Stimulated activated naive CD8-positive, alpha-beta T cell treated with anti-CD3 and anti-CD28 coated beads, Interleukin-15, Interleukin-2, amounts not matched to agents 100 ng/mL and 50 ng/mL, for 24 hours (primary cell): ENCODE data around the gene GPR78.

Experiments used
- H3K27ac Mint-ChIP-seq: one replicate; pipeline ENCODE4 v1.8.0; 2021; ENCODE audit warnings: mild to moderate bottlenecking, mixed read lengths
- H3K27me3 Mint-ChIP-seq: one replicate; pipeline ENCODE4 v1.8.0; 2021; ENCODE audit warnings: mixed read lengths
- H3K36me3 Mint-ChIP-seq: one replicate; pipeline ENCODE4 v1.8.0; 2021; ENCODE audit warnings: low read depth, mixed read lengths
- H3K4me1 Mint-ChIP-seq: one replicate; pipeline ENCODE4 v1.8.0; 2021; ENCODE audit warnings: low read depth, mixed read lengths
- H3K4me3 Mint-ChIP-seq: one replicate; pipeline ENCODE4 v1.8.0; 2021; ENCODE audit warnings: mild to moderate bottlenecking, mixed read lengths
- H3K9me3 Mint-ChIP-seq: one replicate; pipeline ENCODE4 v1.8.0; 2021; ENCODE audit warnings: mixed read lengths

GPR78 gene

DNA sequence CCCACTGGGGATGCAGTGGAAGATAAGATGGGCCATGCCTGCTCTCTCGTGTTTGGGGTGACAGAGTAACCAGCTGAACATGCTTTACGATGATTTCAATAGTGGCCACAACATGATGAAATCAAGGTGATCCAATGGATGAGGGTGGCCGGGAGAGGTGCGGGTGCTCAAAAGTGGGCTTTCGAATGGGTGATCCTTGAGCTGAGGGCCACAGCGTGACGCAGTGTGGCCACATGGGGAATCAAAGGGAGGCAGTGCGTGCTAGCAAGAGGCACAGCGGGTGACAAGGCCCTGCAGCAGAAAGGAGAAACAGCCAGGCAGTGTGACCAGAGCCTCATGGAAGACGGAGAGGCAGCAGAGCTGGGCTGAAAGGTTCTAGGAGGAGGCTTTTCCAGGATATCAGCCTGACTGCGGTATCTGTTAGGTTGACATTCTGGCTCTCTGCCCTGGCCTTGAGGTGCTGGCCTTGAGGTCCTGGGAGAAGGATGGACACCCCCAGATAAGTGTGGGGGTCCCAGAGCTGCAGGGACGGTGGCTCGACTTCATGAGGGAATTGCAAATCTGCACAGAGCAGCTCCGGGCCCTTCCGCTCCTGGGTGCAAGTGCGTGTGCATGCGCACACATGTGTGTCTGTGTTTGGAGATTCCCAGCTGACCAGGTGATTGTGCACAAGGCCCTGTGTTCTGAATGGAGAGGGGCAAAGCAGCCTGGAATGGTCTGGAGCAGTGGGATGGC lies 38.0 kb upstream of the GPR78 start:
- Mint-ChIP-seq H3K27me3 (no peaks in the 10 kb centered on the region), H3K4me3 (no peak overlapping the region), H3K9me3 (no peaks in the 10 kb centered on the region), H3K36me3 (no peaks in the 10 kb centered on the region), H3K4me1 (no peaks in the 10 kb centered on the region), H3K27ac (no peak overlapping the region)

DNA sequence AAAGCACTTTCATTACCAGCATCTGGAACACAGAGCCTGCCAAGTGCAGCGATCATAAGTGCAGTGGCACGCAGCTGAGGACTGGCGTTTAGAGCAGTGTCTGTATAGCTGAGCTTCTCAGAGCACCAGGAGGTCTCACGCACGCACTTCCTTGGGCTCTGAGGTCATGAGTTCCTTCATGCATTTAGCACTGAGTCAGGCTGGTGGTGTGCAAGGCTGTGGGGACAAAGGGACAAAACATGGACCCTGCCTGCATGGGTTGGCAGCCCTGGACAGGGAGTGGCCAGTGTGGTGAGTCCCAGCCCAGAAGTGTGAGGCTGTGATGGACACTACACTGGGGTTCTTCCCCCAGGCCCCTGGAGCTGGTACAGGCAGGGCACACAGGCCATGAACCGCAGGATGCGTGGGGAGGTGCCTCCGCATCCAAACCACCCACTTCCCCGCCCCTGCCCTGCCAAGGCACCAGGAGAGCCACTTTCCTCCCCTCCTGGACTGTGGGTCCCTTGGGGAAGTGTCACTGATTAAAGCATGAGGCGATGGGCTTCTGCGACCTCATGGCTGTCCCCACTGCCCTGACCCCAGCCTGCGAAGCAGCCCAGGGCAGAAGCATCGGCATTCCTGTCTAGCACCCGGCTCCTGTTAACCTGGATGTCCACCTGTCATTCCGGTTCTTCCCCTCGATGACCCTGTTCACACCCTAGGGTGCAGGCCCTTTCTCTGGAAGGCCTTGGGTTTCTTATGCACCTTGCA lies 37.2 kb upstream of the GPR78 start:
- H3K27me3 Mint-ChIP-seq = no peaks in the 10 kb centered on the region
- H3K4me1 Mint-ChIP-seq = no peaks in the 10 kb centered on the region
- H3K4me3 Mint-ChIP-seq = no peak overlapping the region
- H3K27ac Mint-ChIP-seq = no peak overlapping the region
- H3K36me3 Mint-ChIP-seq = no peaks in the 10 kb centered on the region
- H3K9me3 Mint-ChIP-seq = no peaks in the 10 kb centered on the region

DNA sequence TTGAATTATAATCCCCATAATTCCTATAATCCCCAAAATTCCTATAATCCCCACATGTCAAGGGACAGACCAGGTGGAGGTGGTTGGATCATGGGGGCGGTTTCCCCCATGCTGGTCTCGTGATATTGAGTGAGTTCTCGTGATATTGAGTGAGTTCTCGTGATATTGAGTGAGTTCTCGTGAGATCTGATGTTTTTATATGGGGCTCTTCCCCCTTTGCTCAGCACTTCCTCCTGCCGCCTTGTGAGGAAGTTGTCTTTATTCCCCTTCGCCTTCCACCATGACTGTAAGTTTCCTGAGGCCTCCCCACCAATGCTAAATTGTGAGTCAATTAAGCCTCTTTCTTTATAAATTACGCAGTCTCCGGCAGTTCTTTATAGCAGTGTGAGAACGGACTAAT lies 36.6 kb upstream of the GPR78 start:
- Mint-ChIP-seq H3K27me3 (no peaks in the 10 kb centered on the region), H3K4me1 (no peaks in the 10 kb centered on the region), H3K27ac (no peak overlapping the region), H3K36me3 (no peaks in the 10 kb centered on the region), H3K9me3 (no peaks in the 10 kb centered on the region), H3K4me3 (no peak overlapping the region)

DNA sequence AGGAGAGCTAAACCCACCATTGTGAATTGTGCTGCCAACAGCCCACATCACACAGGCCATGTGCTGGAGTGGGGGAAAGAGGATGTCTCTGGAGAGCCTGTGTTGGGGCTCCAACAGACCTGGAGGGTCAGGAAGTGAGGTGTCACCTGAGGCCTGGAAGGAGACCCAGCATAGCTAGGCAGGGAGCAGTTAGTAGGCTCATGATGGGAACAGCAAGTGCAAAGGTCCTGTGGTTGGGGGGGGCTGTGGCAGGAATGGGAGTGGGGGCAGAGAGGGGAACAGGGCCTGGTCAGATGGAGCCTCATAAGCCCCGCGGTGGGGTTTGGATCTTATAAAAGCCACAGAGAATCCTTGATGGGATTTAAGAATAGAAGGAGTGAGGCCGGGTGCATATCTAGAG lies 35.9 kb upstream of the GPR78 start:
- Mint-ChIP-seq H3K4me3 (no peak overlapping the region), H3K9me3 (no peaks in the 10 kb centered on the region), H3K4me1 (no peaks in the 10 kb centered on the region), H3K36me3 (no peaks in the 10 kb centered on the region), H3K27me3 (no peaks in the 10 kb centered on the region), H3K27ac (no peak overlapping the region)

DNA sequence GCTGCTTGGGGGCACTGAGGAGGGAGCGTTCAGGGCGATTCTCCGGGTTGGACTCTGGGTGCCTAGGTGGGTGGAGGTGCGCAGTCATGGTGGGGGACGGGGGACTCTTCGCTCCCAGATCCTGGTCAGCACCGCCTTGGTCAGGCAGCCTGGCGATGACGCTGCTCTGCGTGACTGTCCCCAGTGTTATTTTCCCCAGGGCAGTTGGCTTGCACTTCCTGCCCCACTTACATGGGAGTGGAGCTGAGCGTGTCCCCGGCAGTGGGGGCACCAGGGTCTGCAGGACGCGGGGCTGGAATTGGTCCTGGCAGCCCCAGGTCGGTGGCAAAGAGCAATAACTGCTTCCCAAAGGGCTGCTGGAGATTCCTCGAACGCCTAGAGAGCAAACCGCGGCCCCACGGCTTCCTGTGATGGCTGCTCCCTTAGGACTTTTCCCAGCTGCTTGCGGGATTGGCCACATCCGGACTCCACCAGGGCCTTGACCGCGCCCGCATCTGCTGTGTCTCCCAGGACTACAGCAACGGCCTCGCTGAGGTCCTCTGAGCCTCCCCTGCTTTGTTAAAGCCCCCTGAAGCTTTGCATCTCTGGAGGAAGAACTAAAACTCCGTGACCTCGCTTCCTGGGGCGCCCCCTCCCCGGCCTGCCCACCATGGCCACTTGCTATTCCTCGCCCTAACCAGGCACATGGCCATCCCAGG lies 35.3 kb upstream of the GPR78 start:
- Mint-ChIP-seq H3K9me3 (no peaks in the 10 kb centered on the region), H3K36me3 (no peaks in the 10 kb centered on the region), H3K4me3 (no peak overlapping the region), H3K27me3 (no peaks in the 10 kb centered on the region), H3K27ac (no peak overlapping the region), H3K4me1 (no peaks in the 10 kb centered on the region)

DNA sequence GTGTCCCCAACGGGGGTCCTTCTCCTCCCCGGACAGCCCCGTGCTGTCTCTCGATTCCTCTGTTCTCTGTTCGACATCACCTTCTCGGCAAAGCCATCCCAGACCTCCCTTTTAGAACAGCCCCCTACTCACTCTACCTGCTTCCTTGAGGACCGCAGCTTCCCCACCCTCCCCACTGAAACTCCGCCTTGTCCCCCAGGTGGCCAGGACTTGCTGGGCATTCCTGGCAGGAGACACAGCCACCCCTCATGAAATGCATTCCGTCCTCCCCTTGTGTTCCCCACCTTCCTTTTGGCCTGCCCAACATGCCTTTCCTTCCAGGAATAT lies 34.8 kb upstream of the GPR78 start:
- Mint-ChIP-seq H3K4me3 (no peak overlapping the region), H3K4me1 (no peaks in the 10 kb centered on the region), H3K9me3 (no peaks in the 10 kb centered on the region), H3K27me3 (no peaks in the 10 kb centered on the region), H3K36me3 (no peaks in the 10 kb centered on the region), H3K27ac (no peak overlapping the region)

DNA sequence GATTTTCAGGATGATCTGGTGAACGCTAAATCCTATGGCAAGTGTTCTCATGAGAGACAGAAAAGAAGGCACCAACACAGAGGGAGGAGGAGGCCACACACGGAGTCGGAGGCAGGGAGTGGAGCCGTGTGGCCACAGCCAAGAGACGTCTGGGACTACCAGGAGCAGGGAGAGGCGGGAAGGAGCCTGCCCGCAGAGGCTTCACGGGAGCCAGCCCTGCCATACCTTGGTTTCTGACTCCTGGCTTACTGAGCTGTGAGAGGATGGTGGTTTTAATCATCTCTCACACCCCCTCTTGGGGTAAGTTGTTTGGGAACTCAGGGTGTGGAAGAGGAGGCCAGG lies 33.5 kb upstream of the GPR78 start:
- no peaks in the 10 kb centered on the region for H3K36me3 Mint-ChIP-seq
- H3K27ac Mint-ChIP-seq = no peak overlapping the region
- no peaks in the 10 kb centered on the region for H3K4me1 Mint-ChIP-seq
- no peaks in the 10 kb centered on the region for H3K9me3 Mint-ChIP-seq
- H3K4me3 Mint-ChIP-seq = no peak overlapping the region
- H3K27me3 Mint-ChIP-seq = no peaks in the 10 kb centered on the region

DNA sequence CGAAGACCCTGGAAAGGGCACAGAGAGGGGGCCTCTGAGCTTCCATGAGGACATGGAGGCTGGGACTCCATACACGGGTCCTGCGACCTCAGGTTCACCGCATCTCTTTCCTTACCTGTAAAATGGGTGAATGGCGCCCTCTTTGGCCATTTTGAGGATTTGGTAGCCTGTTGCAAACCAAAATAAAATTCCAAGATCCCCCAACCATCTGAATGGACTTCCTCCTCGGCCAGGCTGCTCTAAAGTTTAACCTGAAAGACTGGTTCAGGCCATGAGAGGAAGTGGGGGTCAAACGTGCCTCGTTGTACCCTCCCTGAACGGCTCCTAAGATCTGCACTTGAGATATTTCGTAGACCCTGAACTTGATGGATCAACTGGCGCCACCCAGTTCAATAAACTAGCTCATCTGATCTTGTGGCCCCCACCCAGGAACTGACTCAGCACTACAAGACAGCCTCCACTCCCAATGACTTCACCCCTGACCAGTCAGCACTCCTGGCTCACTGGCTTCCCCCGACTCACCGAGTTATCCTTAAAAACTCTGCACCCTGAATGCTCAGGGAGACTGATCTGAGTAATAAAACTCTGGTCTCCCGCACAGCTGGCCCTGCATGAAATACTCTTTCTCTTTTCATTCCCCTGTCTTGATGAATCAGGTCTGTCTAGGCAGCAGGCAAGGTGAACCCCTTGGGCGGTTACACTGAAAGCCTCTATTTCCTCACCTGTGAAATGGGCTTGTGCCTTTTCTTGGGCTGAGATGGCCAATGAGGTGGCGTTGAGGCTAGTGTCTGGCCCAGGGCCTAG lies 32.9 kb upstream of the GPR78 start:
- Mint-ChIP-seq H3K36me3 (no peaks in the 10 kb centered on the region), H3K27ac (no peak overlapping the region), H3K4me3 (no peak overlapping the region), H3K9me3 (no peaks in the 10 kb centered on the region), H3K4me1 (no peaks in the 10 kb centered on the region), H3K27me3 (no peaks in the 10 kb centered on the region)

DNA sequence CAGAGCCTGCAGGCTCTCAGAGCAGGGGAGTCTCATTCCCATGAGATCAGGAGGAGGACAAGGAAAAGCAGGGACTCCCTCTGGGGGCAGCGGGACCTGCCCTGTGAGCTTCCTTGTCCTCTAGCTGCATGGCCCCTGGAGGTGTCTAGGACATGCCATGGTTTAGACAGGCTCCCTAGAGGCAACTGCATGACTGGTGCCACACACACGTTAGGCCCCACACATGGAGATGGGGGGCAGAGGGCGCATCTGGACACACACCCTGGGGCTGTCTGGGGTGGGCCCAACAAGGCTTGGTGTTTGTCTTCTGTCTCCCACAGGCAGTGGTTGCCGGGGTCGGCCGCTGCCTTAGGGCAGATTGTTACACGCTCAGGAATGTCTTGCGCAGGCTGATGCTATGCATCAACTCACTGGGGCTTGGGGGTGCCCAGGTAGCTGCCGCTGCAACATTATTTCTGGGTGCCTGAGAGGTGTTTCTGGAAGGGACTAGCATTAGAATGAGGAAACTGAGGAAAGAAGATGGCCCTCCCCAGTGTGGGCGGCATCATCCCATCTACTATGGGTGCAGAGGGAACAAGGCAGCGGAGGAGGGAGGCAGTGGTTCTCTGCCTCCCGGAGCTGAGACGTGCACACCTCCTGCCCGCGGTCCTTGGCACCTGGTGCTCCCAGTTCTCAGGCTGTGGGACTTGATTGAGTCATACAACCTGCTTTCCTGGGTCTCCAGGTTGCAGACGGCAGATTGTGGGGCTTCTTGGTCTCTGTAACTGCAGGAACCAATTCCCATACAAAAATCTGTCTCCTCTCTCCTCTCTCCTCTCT lies 32.1 kb upstream of the GPR78 start:
- H3K27ac Mint-ChIP-seq = no peak overlapping the region
- H3K36me3 Mint-ChIP-seq = no peaks in the 10 kb centered on the region
- no peaks in the 10 kb centered on the region for H3K9me3 Mint-ChIP-seq
- no peaks in the 10 kb centered on the region for H3K4me1 Mint-ChIP-seq
- H3K4me3 Mint-ChIP-seq = no peak overlapping the region
- no peaks in the 10 kb centered on the region for H3K27me3 Mint-ChIP-seq

DNA sequence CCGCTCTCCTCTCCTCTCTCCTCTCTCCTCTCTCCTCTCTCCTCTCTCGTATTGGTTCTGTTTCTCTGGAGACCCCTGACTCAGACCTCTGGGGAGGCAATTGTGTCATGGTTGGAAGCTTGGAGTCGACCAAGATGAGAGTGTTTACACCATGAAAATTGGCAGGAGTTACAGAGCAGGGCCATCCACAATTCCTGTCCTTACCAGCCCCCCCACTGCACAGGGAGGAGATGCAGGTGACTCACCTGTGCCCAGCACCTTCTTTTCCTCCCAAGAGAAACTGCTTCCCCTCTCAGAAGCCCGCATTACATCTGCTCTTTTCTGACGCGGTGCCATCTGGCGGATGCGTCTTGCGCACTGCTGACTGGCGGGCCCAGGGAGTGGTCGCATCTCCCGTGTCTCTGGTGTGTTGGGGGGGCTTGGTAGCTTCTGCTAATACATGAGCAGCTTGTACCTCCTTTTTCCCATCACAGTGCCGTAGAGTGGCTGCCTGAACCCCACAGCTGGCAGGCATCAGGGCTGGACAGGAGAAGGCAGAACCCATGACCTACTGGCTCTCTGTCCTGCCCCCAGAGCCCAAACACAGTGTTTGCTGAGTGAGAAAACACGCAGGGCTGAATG lies 31.4 kb upstream of the GPR78 start:
- Mint-ChIP-seq H3K9me3 (no peaks in the 10 kb centered on the region), H3K36me3 (no peaks in the 10 kb centered on the region), H3K4me1 (no peaks in the 10 kb centered on the region), H3K4me3 (no peak overlapping the region), H3K27ac (no peak overlapping the region), H3K27me3 (no peaks in the 10 kb centered on the region)

DNA sequence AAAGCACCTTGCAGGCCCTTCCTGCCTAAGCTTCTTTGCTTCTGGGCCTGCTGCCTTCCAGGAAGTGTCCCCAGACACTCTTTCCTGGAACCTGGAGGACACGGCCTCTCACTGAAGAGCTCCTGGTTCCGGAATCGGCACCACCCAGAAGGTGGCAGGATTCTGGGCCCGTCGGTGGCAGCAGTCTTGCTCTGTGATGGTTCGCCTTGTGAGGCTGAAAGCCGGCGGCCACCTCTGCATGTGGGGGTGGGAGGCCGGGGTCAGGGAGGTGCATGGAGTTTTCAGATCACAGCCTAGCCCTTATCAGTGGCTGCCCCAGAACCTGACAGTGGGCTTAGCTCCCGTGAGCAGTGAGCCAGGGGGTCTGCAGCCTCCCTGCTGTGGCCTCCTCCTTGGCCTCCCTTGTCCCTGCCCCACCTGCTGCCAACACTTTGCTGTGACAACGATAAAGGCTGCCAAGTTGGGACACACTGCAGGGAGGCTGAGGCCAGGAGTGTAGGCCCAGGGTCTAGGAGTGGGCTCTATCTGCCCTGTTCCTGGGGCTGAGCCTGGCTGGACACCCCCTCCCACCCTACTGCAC lies 30.8 kb upstream of the GPR78 start:
- no peaks in the 10 kb centered on the region for H3K36me3 Mint-ChIP-seq
- H3K27me3 Mint-ChIP-seq = no peaks in the 10 kb centered on the region
- H3K9me3 Mint-ChIP-seq = no peaks in the 10 kb centered on the region
- no peak overlapping the region for H3K4me3 Mint-ChIP-seq
- no peaks in the 10 kb centered on the region for H3K4me1 Mint-ChIP-seq
- no peak overlapping the region for H3K27ac Mint-ChIP-seq

DNA sequence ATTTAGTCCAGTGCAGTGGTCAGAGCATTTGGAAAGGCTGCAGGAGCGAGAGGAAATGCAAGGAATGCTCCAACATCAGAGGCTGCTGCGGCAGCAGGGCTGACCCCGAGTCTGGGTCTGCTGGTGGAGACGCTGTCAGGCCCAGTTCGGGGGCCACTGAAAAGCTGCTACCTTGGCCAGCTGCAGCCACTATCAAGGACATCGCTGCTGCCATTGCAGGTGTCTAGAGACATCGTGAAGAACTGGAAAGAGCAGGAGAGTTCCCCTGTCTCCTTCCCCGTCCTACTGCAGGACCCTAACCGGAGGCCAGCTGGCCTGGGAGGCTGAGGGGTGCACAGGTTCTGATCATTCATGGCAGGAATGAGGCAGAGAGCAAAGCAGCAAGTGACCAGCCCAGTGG lies 29.5 kb upstream of the GPR78 start:
- H3K4me3 Mint-ChIP-seq = no peak overlapping the region
- no peaks in the 10 kb centered on the region for H3K4me1 Mint-ChIP-seq
- no peaks in the 10 kb centered on the region for H3K27me3 Mint-ChIP-seq
- no peaks in the 10 kb centered on the region for H3K9me3 Mint-ChIP-seq
- H3K27ac Mint-ChIP-seq = no peak overlapping the region
- no peaks in the 10 kb centered on the region for H3K36me3 Mint-ChIP-seq

DNA sequence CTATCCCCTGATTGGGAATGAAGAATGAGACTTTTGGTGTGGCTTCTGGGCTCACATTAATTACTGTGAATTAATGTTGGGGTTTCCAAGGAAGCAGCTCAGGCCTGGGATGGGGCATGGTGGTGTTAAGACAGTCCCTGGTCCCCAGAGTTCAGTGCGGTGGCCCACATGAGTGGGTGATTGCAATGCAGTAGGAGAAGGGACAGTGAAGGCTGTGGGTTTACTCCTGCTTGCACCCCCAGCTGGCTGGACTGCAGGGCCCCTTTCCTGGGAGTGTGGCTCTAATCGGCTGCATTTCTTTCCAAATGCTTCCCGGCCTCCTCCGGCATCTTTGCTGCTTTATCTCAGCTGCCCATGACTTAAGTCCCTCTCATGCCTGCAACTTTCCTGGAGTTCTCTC lies 28.2 kb upstream of the GPR78 start:
- no peaks in the 10 kb centered on the region for H3K36me3 Mint-ChIP-seq
- H3K27ac Mint-ChIP-seq = no peak overlapping the region
- no peaks in the 10 kb centered on the region for H3K27me3 Mint-ChIP-seq
- H3K4me3 Mint-ChIP-seq = no peak overlapping the region
- H3K4me1 Mint-ChIP-seq = no peaks in the 10 kb centered on the region
- H3K9me3 Mint-ChIP-seq = no peaks in the 10 kb centered on the region
